ENCODE results near the gene SVIL.

DNA sequence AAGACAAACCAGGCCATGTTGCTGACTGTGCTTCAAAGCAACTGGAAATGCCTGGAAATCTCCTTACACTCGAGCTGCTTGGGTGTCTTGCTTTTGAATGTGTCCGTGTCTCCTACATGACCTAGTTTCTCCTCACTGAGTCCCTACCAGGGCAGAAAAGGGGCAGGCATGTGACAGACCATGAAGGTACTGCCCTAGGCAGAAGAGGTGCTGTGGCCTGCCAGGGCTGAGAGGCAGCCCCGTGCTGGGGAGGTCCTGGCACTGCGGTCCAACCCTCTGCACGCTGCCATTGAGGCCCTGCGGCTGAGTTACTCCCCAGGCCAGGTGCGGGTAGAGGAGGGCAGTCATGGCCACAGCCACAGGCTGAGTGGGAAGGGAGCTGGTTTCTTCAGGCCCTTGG, 186.6 kb downstream of the SVIL start:
- TF ChIP-seq POLR2A (IDR thresholded peaks at IDR 0.05; ENCODE audit: low read length) (no peak), GATA1 (IDR thresholded peaks at IDR 0.05; ENCODE audit: low read depth, low read length) (no peak)

Data from erythroblast (primary cell).